IPS-11a (cell line): Measurements from ENCODE around the gene STXBP6.
"Not testable (repeated sequence)": the region's sequence is repeated elsewhere in the genome, so short reads cannot be mapped to it uniquely, and the experiment has no call there.

Experiments
- H3K4me3 ChIP-seq: one replicate; pipeline ENCODE4 v1.5.1; 2013; ENCODE audit warnings: low read depth, low read length, control low read depth

Gene STXBP6

GRCh38 chr14:24990050-24990449 lies 59.9 kb downstream of the STXBP6 start:
- no peak overlapping the region for H3K4me3 ChIP-seq

DNA sequence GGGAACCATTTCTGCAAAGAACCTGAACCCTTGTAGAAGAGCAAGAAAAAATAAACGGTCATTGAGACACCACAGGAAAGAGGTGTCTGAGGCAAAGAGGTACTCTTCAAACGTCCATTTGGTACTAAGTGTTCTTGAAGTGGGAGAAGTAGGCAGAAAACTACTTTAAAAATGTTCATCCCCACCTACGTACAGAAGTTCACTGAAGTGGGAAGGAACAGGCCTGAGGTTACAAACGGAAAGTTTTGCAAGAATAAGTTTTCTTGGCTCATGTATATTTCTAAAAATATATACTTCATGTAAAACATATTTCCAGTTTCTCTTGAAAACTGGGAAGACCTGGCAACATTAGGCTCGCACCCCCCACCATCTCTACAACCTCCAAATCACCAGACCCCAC lies 61.2 kb downstream of the STXBP6 start:
- no peak overlapping the region for H3K4me3 ChIP-seq

DNA sequence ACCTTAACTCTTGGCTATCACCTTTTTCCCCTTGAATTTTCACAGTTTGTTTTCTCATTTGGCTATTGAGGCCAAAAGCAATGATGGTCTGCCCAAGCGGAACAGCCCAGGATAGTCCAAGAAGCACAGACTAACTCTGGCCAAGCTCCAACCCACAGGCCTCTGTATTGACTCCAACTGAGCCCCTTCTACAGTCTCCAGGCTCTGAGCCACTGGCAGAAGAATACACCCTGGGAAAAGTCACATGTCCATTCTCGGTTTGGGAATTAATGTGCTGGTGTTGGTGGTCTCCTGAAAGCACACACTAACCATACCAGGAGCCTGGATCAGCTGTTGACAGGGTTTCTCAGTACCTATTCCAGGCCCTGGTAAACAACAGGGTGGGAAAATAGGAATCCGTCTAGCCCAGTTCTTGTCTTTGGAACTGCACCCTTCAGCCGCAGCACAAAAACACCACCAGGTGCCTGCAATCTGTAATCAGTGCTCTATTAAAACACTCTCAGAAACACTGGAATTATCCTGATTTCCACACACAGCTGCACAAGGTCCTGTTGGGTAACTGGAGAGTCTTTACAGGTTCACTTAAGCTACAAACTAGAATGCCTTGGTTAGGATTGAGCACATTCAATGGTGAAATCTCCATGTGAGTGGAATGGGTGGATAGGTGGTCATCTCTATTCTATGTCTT lies 63.6 kb downstream of the STXBP6 start:
- no peak overlapping the region for H3K4me3 ChIP-seq

DNA sequence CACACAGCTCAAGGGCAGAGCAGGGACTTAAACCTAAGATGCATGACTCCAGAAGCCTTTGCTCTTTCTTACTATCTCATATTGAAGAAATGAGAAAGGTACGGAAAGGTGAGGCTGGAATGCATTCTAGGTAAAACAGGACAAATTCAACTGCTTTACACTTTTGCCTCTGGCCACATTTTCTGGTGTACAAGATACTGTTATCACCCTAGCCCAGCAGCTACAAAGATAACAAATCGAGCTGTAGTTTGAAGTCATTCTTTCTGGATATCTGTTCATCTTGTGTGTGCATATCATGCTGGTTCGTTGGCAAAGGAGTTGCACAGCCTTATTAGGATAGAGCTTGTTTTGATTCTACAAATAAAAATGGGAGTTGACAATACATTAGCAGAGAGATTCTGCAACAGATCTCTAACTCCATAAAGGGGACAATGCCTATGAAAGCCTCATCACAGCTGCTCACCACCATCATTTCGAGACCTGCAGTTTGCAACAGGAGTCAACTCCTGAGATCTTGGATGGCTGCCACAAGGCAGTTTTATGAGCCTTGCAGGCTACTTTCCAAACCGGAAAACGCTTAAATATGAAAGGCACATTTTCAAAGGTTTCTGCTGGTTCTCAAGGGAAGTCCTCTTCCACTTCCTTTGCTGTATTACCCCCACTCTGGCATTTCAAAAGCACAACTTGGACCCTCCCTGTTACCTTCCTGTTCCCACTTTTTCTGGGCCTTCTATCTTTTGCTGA lies 64.9 kb downstream of the STXBP6 start:
- H3K4me3 ChIP-seq: no peak overlapping the region

DNA sequence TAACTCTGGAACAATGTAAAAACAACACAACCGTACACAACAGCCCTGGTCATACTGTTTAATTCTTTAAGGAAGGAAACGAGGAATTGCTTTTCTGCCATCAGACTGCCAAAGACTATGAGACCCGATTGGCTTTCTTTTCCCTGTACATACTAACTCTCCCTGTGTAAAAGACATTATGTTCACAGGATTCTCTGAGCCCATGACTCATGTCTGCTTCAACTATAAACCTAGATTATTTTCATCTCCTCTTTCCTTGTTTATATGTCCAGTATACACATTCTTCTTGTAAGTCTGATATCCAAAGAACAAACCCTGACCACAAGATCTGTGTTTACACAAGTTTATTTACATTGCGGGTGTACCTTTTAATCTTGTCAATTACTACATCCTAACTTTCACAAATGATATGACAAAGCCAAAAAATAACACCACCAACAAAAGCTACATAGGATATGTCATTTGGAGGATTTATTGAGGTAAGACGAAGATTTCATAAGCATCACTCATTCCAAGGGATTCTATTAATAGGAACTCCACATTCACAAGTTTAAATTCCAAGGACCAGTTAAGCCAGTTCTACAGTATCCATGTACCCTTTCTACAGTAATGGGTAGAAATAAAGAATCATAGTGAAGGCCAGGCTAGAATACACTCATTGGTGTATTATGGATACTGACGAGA lies 67.3 kb downstream of the STXBP6 start:
- no peak overlapping the region for H3K4me3 ChIP-seq

- no peak overlapping the region for H3K4me3 ChIP-seq
Measured at GRCh38 chr14:24979725-24980239, 70.2 kb downstream of the STXBP6 start.

DNA sequence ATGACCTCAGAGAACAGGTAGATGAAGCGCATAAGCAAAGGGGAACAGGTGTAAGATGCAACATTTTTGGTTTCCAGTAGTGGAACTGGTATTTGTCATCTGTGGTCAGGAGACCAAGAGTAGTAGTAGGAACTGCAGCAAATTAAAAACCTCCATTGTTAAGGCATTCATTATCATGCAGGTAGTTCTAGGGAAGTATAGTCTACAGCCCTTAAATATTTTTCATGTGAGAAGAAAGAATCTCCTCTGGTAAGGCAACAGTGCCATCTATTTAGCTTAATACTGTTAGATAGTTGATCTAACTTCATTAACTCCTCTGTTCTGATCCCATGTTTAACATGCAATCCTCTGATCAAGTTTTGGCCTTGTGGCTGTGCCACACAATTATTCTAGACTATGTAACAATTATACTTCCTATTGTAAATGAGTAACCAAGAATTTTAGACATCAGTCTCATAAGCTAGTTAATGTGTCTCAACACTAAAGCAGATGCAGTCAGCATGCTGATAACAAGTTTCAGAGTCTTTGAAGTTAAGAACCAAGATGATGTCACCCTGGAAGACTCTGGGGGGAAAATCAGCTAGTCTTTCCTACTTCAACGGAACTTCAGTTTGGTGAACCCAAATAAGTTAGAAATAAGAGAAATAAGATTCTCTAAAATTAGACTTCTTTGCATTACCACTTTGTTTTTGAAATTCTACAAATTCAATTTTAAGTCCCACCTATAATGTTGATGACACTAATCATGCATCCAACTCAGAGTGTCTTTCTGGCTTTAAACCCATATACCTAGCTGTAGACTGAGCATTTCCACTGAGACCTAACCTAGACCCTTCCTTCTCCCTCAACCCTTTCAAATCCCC lies 70.9 kb downstream of the STXBP6 start:
- H3K4me3 ChIP-seq: no peak overlapping the region

DNA sequence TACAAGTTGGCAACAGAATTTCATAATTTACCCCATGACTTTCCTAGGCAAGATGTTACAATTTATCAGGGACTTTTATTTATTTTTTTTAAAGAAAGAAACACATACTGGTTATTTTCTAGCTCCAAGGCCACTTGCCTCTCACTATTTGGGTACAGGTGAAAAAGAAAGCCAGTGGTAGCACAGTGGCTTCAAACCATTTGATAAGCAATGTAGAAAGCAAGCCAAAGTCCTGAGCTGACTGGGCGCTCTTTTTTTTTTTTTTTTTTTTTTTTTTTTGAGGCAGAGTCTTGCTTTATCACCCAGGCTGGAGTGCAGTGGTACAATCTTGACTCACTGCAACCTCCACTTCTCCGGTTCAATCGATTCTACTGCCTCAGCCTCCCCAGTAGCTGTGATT lies 73.3 kb downstream of the STXBP6 start:
- H3K4me3 ChIP-seq: no peak overlapping the region

DNA sequence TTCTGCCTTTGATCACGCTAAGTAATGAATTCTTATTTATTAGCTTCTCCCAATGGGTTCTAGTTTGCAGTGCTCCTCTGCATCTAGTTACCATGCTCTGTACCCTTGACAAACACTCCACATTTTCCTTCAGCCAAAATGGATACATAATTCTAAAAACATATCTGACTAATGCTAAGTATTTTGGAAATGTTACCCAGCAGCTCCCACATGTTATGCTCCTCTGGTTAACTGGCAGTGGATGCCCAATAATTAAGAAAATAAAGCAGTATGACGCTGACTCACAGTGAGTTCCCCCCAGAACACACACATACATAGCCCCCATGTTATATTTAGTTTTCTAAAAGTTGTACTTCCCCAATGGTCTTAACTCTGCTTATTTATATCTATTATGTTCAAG lies 74.6 kb downstream of the STXBP6 start:
- H3K4me3 ChIP-seq: no peak overlapping the region

- H3K4me3 ChIP-seq: no peak overlapping the region
Measured at GRCh38 chr14:24974591-24975374, 75.2 kb downstream of the STXBP6 start.

DNA sequence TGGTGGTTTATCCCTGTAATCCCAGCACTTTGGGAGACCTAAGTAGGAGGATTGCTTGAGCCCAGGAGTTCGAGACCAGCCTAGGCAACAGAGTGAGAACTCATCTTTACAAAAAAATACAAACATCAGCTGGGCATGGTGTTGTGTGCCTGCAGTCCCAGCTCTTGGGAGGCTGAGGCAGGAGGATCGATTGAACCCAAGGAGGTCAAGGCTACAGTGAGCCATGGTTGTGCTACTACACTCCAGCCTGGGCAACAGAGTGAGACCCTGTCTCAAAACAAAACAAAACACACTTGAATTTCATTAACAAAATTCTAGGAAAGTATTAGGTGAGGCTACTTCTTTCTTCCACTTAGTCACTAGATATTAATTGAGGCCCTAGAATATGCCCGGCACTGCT lies 77.1 kb downstream of the STXBP6 start:
- H3K4me3 ChIP-seq: no peak overlapping the region

- no peak overlapping the region for H3K4me3 ChIP-seq
Measured at GRCh38 chr14:24971255-24971654, 78.7 kb downstream of the STXBP6 start.

- H3K4me3 ChIP-seq: no peak overlapping the region
Measured at GRCh38 chr14:24966579-24966964, 83.4 kb downstream of the STXBP6 start.

- H3K4me3 ChIP-seq: no peak overlapping the region
Measured at GRCh38 chr14:24965934-24966578, 83.9 kb downstream of the STXBP6 start.

DNA sequence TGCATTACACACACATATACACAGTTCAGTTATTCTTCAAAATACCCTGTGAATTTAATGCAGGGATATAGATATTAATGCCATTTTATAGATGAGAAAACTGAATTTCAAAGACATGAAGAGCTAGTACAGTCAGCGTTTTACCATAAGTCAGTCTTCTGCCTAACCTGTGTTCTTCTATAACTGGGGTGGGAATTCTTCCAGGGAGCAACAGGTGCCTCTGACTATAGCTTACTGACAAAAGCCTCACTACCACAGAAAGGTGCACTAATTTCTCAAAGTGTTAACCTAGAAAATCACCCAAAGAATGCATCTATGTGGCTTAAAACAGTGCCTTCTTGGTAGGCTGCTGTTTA lies 84.4 kb downstream of the STXBP6 start:
- H3K4me3 ChIP-seq: no peak overlapping the region

DNA sequence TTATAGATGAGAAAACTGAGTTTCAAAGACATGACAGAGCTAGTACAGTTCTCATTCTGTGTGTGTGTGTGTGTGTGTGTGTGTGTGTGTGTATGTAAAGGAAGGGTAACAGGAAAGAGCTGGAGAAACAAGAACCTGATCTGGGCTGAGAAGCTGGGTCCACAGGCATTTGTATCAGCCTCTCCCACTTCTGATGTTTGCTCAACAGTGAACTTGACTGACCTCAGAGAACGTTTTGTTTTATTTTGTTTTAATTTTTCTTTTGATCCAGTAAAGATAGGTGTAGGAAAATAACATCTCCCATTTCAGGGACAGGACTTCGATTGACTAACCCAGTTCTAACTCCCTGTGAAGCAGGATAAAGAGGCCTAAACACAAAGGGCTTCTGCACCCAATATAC lies 85.4 kb downstream of the STXBP6 start:
- H3K4me3 ChIP-seq: no peak overlapping the region

- no peak overlapping the region for H3K4me3 ChIP-seq
Measured at GRCh38 chr14:24964048-24964447, 85.9 kb downstream of the STXBP6 start.

GRCh38 chr14:24962118-24962517 lies 87.8 kb downstream of the STXBP6 start:
- H3K4me3 ChIP-seq: not testable (repeated sequence)

DNA sequence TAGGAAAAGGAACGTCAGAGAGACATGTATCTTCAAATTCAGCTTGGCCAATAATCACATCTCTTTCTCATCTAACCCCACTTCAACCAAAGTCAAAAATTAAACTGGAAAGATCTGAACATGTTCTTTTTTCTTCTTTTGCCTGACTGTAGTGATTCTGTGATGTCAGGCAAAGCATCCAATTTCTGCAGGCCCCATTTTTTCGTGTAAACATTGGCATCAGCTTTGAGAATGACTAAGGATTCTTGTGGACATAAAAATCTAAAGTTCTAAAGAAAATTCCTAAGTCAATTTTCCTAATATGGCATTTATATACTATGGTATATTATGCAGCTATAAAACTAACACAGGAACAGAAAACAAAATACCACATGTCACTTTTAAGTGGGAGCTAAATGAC lies 89.1 kb downstream of the STXBP6 start:
- no peak overlapping the region for H3K4me3 ChIP-seq
